Epithelial cell of esophagus (primary cell): ENCODE data around the gene ZNF24.

Experiments used
- DNase-seq: peaks from one replicate; pipeline ENCODE4 v3.0.0; 2010; ENCODE audit warnings: low read depth
- H3K4me3 ChIP-seq: 2 replicates; pipeline ENCODE4 v1.5.1; 2011; ENCODE audit warnings: mild to moderate bottlenecking, low read length, control low read depth
- CTCF ChIP-seq: IDR thresholded peaks from 2 replicates; pipeline ENCODE4 v1.5.1; 2011; ENCODE audit warnings: low read depth, mild to moderate bottlenecking, low read length, control low read depth, inconsistent platforms; ENCODE audit not compliant: insufficient read depth; ENCODE audit errors: missing control alignments

ZNF24 gene

DNA sequence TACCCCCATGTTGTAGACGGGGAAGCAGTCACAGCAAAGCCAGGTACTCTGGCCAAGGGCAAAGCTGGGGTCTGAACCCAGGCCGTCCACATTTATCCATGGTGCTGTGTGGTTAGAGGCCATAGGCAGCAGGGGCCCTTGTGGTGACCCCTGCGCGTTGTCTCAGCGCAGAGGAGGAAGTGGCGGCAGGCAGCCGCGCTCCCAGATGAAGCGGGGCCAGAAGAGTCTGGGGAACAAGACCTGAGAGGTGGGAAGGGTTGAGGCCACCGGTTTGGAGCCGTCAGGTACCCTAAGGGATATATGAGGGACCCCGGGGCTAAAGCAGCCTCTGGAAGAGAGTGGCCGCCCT lies 32.1 kb upstream of the ZNF24 start:
- TF ChIP-seq CTCF, result no peak
- DNase-seq, result no peak
- H3K4me3 ChIP-seq, result peak overlapping the region; percentile 65

GRCh38 chr18:35374708-35375107 lies 30.5 kb upstream of the ZNF24 start:
- no peak for TF ChIP-seq CTCF
- no peak overlapping the region for H3K4me3 ChIP-seq
- DNase-seq, result no peak

- TF ChIP-seq CTCF, result no peak
- DNase-seq, result peak; percentile 35
Measured at GRCh38 chr18:35371412-35372195, 27.4 kb upstream of the ZNF24 start.

GRCh38 chr18:35369126-35369525 lies 24.9 kb upstream of the ZNF24 start:
- no peak for TF ChIP-seq CTCF
- DNase-seq, result no peak
- no peak overlapping the region for H3K4me3 ChIP-seq

More at GRCh38 chr18:35371412-35372195, 27.4 kb upstream of the ZNF24 start:
- H3K4me3 ChIP-seq, result no peak overlapping the region

DNA sequence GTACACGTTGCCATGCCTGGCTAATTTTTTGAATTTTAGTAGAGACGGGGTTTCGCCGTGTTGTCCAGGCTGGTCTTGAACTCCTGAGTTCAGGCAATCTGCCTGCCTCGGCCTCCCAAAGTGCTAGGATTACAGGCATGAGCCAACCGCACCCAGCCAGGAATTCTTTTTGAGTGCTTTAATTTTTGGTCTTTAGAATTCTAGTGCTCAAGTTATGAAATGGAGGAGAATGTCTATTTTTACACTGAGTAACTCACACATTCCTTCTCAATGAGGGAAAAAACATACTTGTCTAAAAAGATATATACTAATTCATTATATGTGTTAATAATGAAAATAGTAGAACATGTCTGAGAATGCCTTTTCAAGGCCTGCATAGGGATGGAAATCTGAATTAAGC lies 24.4 kb upstream of the ZNF24 start:
- TF ChIP-seq CTCF, result no peak
- H3K4me3 ChIP-seq, result no peak overlapping the region
- DNase-seq, result no peak

DNA sequence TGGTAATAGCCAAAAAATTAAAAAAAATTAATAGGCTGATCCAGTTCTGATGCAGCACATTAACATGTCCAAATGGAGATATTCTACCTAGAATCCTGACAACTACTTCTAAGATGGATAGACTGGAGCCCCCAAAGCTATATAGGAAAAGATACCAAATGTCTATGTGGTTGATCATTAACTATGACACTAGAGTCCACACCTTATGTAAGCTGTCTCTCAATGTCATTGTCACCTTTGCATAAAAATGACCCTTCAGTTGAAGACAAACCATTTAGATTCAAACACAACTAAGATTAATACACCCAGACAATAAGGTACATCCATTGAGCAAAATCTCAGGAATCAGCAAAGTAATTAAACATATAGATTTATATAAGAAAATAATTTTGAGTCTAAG lies 18.3 kb upstream of the ZNF24 start:
- no peak overlapping the region for H3K4me3 ChIP-seq
- no peak for TF ChIP-seq CTCF
- DNase-seq, result no peak
